ENCODE data around the gene MOCS3. TPM values are rescaled to one million over a fixed set of nuclear protein-coding genes. Genes with fewer than 3 reads are reported as not detected.

Gene MOCS3
- total and polyA plus RNA-seq, 2 of the 13 experiments (the other 11 are each of a cell fraction or from before 2014, with no cell fraction given), result 3.7 to 8.4 TPM

- TF ChIP-seq GATAD1 (CRISPR knock-in tag; IDR thresholded peaks at IDR 0.05) (peak; percentile 97; the same call in 1 of the 2 replicates), ZNF296 (CRISPR knock-in tag; conservative IDR thresholded peaks at IDR 0.05) (no peak; the same call in 1 of the 2 replicates), DRAP1 (CRISPR knock-in tag; IDR thresholded peaks at IDR 0.05) (peak; percentile 97), POLR2A (IDR thresholded peaks at IDR 0.05; ENCODE audit: insufficient read depth in 1 of 2, low read depth in 2 of 2, low read length in 2 of 2) (peak; percentile 99), PPARG (CRISPR knock-in tag; conservative IDR thresholded peaks at IDR 0.05) (no peak; the same call in none of the 2 replicates), ZNF367 (CRISPR knock-in tag; IDR thresholded peaks at IDR 0.05; ENCODE audit: borderline replicate concordance) (no peak), FUBP1 (CRISPR knock-in tag; IDR thresholded peaks at IDR 0.05; ENCODE audit: borderline replicate concordance) (peak; percentile 74; the same call in 1 of the 2 replicates), CREBL2 (CRISPR knock-in tag; IDR thresholded peaks at IDR 0.05; ENCODE audit: borderline replicate concordance) (peak; percentile 96; the same call in 1 of the 2 replicates), RELA (CRISPR knock-in tag; IDR thresholded peaks at IDR 0.05) (0 out of 2 replicates have a peak, but pooled peaks have one; percentile 37), POLR2AphosphoS5 (IDR thresholded peaks at IDR 0.05; ENCODE audit: low read depth, low read length) (peak; percentile 99), ZBTB21 (CRISPR knock-in tag; IDR thresholded peaks at IDR 0.05) (peak; percentile 78), ZNF263 (CRISPR knock-in tag; IDR thresholded peaks at IDR 0.05) (peak; percentile 87), ARID4A (CRISPR knock-in tag; IDR thresholded peaks at IDR 0.05; ENCODE audit: borderline replicate concordance) (peak; percentile 96), U2AF1 (optimal IDR thresholded peaks at IDR 0.05; ENCODE audit: low read depth, low read length) (no peak), ZHX2 (IDR thresholded peaks at IDR 0.05; ENCODE audit: low read depth) (peak; percentile 94), ZHX2 (CRISPR knock-in tag; IDR thresholded peaks at IDR 0.05; ENCODE audit: borderline replicate concordance) (no peak)
These were observed 612 bp upstream of the MOCS3 start, which contains the start of gene DPM1 (continued) for GRCh38 chr20:50957798-50958614.

Data from HepG2 (cell line).